Breast epithelium (tissue), 4 donors: Measurements from ENCODE around the gene OCRL. TPM values are rescaled to one million over a fixed set of nuclear protein-coding genes. Genes with fewer than 3 reads are reported as not detected.

Source experiments
- DNase-seq, 2 donors: peaks; one replicate each; pipeline ENCODE4 v3.0.0-alpha.2; 2019; ENCODE audit warnings: low spot score in 2 of 2
- H3K27ac ChIP-seq, 2 donors: fragments of 200-600 bp; sonication (generic) in 1 of 2; one replicate each; pipeline ENCODE4 v1.5.1; 2016 to 2019; ENCODE audit warnings: mild to moderate bottlenecking in 1 of 2
- H3K27me3 ChIP-seq, 2 donors: fragments of 200-600 bp; sonication (generic) in 1 of 2; one replicate each; pipeline versions ENCODE4 v1.5.1 to v1.6.0; 2017 to 2019; ENCODE audit warnings: control low read depth in 1 of 2, mild to moderate bottlenecking in 1 of 2
- H3K36me3 ChIP-seq: fragments of 200-600 bp; one replicate; pipeline ENCODE4 v1.5.1; 2019
- H3K4me1 ChIP-seq, 2 donors: fragments of 200-600 bp; sonication (generic); one replicate each; pipeline ENCODE4 v1.5.1; 2016 to 2019; ENCODE audit warnings: control low read depth in 1 of 2
- H3K4me3 ChIP-seq, 3 donors: fragments of 200-600 bp; sonication (generic); 1 replicate in 2 of 3; 2 replicates in 1 of 3; pipeline ENCODE4 v1.5.1; 2016 to 2019; ENCODE audit warnings: mild to moderate bottlenecking in 3 of 3, moderate library complexity in 2 of 3
- H3K9me3 ChIP-seq, 2 donors: fragments of 200-600 bp; sonication (generic) in 1 of 2; one replicate each; pipeline ENCODE4 v1.5.1; 2016 to 2019; ENCODE audit warnings: control low read depth in 1 of 2
- CTCF ChIP-seq, 3 donors: fragments of 450-650 bp; IDR thresholded peaks; one replicate each; pipeline ENCODE4 v1.5.1; 2016 to 2017; ENCODE audit warnings: antibody characterized with exemption in 3 of 3, mild to moderate bottlenecking in 3 of 3, moderate library complexity in 3 of 3
- POLR2A ChIP-seq: fragments of 450-650 bp; IDR thresholded peaks from one replicate; pipeline ENCODE4 v1.6.1; 2016; ENCODE audit warnings: antibody characterized with exemption, mild to moderate bottlenecking, moderate library complexity
- POLR2AphosphoS5 ChIP-seq, 3 donors: sonication (generic); formaldehyde crosslinking; IDR thresholded peaks; one replicate each; pipeline ENCODE4 v1.6.1; 2017; ENCODE audit warnings: antibody characterized with exemption in 3 of 3
- intact Hi-C: fragments of 100-400 bp; cut with DNase I; formaldehyde crosslinking; loops from one replicate; pipeline ENCODE4 v1.15.1; 2023; ENCODE audit warnings: low total_unique reads
- total RNA-seq, 3 donors: library from RNA; depleted of rRNA; stranded (reverse); fragments of >200 nt; gene quantifications; one replicate each; pipeline ENCODE4 v1.1.0, GENCODE V29; 2016

OCRL gene
- total RNA-seq, 3 donors from 2014 or later, result 16.7 to 22.1 (median 17.4) TPM

- Histone ChIP-seq H3K9me3 (no peaks in the 10 kb centered on the region), H3K4me1 (no peaks in the 10 kb centered on the region), H3K4me3 (no peak overlapping the region), H3K27me3 (peaks cover 0 to 17% of the 10 kb centered on the region in 2 donors), H3K36me3 (no peaks in the 10 kb centered on the region), H3K27ac (no peak overlapping the region)
- TF ChIP-seq POLR2A (no peak), CTCF (IDR thresholded peaks at IDR 0.05) (no peak), POLR2AphosphoS5 (IDR thresholded peaks at IDR 0.05) (no peak)
- intact Hi-C loops, result no loop called here
- no peak for DNase-seq
Measured at GRCh38 chrX:129632443-129632842, 92.4 kb downstream of the OCRL start.

DNA sequence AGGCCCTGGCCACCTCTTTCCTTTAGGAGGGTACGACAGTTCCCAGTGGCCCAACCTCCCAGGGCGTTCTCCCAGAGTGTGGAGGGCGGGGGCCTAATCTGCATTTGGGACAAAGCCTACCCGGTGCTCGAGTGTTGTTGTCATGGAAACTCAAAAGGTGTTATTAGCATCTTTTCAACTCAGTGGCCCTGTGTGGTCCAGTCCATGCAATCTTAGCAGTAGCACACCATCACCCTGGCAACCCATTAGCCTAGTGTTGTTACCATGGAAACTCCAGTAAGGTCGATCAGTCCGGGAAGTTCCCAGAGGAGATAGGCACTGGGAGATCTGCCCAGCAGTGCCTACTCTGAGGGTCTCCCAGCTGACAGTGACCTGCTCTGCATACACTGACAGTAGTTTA, 94.5 kb downstream of the OCRL start:
- intact Hi-C loops, result no loop called here
- H3K4me1 ChIP-seq, result no peaks in the 10 kb centered on the region

DNA sequence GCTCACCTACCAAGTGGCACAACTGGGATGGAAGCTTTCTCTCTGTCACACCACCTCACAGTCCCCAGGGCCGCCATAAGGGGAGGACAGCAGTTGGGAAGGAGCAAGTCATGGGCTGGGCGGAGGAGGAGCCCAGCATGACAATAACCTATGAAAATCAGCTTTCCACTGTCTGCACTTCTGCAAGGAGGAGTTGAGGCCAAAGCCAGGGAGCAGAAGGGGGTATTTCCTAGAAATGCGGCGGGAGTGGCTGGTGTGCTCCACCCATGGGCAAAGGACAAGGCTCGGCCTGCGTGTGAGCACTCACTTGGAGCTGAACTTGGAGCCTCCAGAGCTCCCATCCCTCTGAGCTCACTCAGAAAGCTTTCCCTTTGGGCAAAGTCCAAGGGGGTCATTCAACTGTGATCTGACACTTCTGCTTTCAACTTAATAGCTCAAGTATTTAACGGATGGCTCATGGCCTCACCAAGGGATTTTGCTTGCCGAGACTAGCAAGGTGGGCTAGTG, 96.2 kb downstream of the OCRL start:
- intact Hi-C loops, result no loop called here
- H3K9me3 ChIP-seq, result no peaks in the 10 kb centered on the region
- H3K27me3 ChIP-seq, result peaks cover 0 to 31% of the 10 kb centered on the region in 2 donors
- DNase-seq, result no peak
- TF ChIP-seq CTCF (IDR thresholded peaks at IDR 0.05) (no peak), POLR2A (no peak), POLR2AphosphoS5 (IDR thresholded peaks at IDR 0.05) (no peak)
- H3K4me1 ChIP-seq, result no peaks in the 10 kb centered on the region
- no peaks in the 10 kb centered on the region for H3K36me3 ChIP-seq
- H3K27ac ChIP-seq, result no peak overlapping the region
- H3K4me3 ChIP-seq, result no peak overlapping the region

More for the DNA sequence above, 94.5 kb downstream of the OCRL start:
- Histone ChIP-seq H3K27me3 (peaks cover 0 to 15% of the 10 kb centered on the region in 2 donors), H3K9me3 (no peaks in the 10 kb centered on the region), H3K36me3 (no peaks in the 10 kb centered on the region), H3K27ac (no peak overlapping the region), H3K4me3 (no peak overlapping the region)
- DNase-seq, result no peak
- TF ChIP-seq POLR2AphosphoS5 (IDR thresholded peaks at IDR 0.05), result no peak
- no peak for TF ChIP-seq CTCF (IDR thresholded peaks at IDR 0.05)
- TF ChIP-seq POLR2A, result no peak

DNA sequence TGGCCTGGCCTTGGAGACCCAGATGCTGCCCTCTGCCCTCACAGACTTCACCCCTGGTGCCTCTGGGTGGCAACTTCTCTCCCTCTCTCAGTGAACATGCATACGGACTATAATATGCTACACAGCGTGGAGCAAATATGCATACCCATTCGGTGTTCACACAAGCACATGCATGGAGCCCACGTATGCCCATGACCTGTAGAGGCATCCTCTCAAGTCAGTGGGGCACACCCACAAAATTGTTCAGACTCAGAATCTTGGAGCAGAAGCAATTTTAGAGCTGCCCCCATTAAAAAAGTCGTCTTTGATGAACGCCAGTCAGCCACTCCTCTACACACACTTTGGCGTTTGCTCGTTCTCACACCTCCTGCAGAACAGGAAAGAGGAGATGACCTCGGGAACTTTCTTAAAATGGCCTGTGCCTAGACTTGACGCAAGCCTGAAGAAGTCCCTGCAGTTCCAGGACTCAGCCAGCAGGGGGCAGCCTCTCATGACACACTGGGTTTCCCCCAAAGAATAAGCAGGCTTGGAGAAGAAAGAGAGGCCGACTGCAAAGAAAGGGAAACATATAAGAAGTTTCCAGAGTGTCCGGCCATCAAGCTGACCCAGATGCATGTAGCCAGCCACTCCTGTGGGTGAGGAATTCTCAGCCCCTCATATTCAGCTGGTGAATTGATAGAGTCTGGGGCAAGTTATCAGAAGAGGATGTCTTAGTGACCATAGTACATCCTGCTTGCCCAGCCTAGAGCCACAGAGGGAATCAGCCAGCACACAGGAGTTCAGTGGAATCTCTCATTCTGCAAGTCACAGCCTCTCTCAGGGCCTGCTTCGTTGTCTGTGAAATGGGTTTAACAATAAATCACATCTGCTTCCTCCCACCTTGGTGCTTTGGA, 97.4 kb downstream of the OCRL start:
- peak; percentile 34 to 53 for DNase-seq
- Histone ChIP-seq H3K27ac (no peak overlapping the region), H3K27me3 (peaks cover 0 to 31% of the 10 kb centered on the region in 2 donors), H3K36me3 (no peaks in the 10 kb centered on the region), H3K9me3 (peaks cover 0 to 3% of the 10 kb centered on the region in 2 donors), H3K4me3 (no peak overlapping the region), H3K4me1 (no peaks in the 10 kb centered on the region)
- TF ChIP-seq POLR2A (no peak), POLR2AphosphoS5 (IDR thresholded peaks at IDR 0.05) (no peak), CTCF (IDR thresholded peaks at IDR 0.05) (peak; percentile 67 to 78 (median 73))
- intact Hi-C loops, result no loop called here

DNA sequence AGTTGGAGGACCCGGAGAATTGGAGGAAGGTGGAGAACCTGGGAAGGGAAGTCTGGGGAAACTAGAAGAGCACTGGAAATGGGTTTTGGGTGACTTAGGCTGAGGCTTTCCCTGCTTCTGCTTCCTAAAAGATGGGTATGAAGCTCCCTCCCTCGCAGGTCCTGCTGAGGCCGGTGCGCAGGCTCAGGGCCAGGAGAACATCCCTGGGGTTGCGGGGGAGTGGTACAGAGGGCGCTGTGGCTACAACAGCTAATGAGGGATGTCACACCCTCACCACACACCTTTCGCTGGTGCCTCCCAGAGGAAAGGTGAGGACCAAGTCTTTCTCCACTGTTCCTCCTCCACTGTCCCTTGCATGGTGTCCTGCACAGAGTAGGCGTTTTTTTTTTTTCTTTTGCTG, 98.9 kb downstream of the OCRL start:
- peaks cover 0 to 40% of the 10 kb centered on the region in 2 donors for H3K27me3 ChIP-seq
- TF ChIP-seq CTCF (IDR thresholded peaks at IDR 0.05) (no peak), POLR2AphosphoS5 (IDR thresholded peaks at IDR 0.05) (no peak), POLR2A (no peak)

More for the DNA sequence above, 98.9 kb downstream of the OCRL start:
- intact Hi-C loops, result no loop called here
- Histone ChIP-seq H3K4me1 (no peaks in the 10 kb centered on the region), H3K9me3 (peaks cover 0 to 3% of the 10 kb centered on the region in 2 donors), H3K27ac (no peak overlapping the region), H3K36me3 (no peaks in the 10 kb centered on the region), H3K4me3 (no peak overlapping the region)
- no peak for DNase-seq
